Endothelial cell of umbilical vein (primary cell): ENCODE measurements around the gene KIF26B. TPM values are rescaled to one million over a fixed set of nuclear protein-coding genes. Genes with fewer than 3 reads are reported as not detected.

Experiments used
- BruUV-seq: library from RNA; stranded (reverse); fragments of 400-500 nt; replicated peaks from 2 replicates; lab custom pipeline; 2021; lab: Mats Ljungman, UMichigan
- CTCF ChIA-PET: fragments of 300-600, 350-600 bp; sonication (Branson Sonifier 250); formaldehyde crosslinking; loops from one replicate; lab custom pipeline; 2021; ENCODE audit warnings: antibody characterized with exemption, inconsistent platforms; lab: Charles Lee
- POLR2A ChIA-PET: fragments of 300-600, 350-600 bp; sonication (Branson Sonifier 250); formaldehyde crosslinking; loops from one replicate; lab custom pipeline; 2021; ENCODE audit warnings: antibody characterized with exemption, inconsistent platforms; lab: Charles Lee
- DNase-seq: peaks from one replicate; pipeline ENCODE4 v3.0.0-alpha.2; 2011; ENCODE audit warnings: low read depth, low spot score
- FAIRE-seq: peaks from 2 replicates; lab custom pipeline; 2011; peaks lifted over from hg19 to GRCh38; lab: Jason Lieb, UNC
- H2AFZ ChIP-seq: 2 replicates; pipeline ENCODE4 v1.6.0; 2012; ENCODE audit warnings: low read depth, low read length, control low read depth, inconsistent platforms
- H3K27ac ChIP-seq: 2 replicates; pipeline ENCODE4 v1.5.1; 2011; ENCODE audit warnings: low read depth, mild to moderate bottlenecking, control low read depth, low read length, moderate library complexity; ENCODE audit not compliant: insufficient read depth
- H3K27me3 ChIP-seq, 2 experiments: 2 replicates each; pipeline versions ENCODE4 v1.6.0 to v1.6.1; 2011; ENCODE audit warnings: low read length in 2 of 2, mixed read lengths in 1 of 2; ENCODE audit not compliant: control insufficient read depth in 2 of 2, insufficient read depth in 2 of 2
- H3K36me3 ChIP-seq, 2 experiments: 2 replicates in 1 of 2; 3 replicates in 1 of 2; pipeline ENCODE4 v1.5.1; 2011; ENCODE audit warnings: low read length in 2 of 2, mild to moderate bottlenecking in 1 of 2, moderate library complexity in 1 of 2; ENCODE audit not compliant: control insufficient read depth in 2 of 2, insufficient read depth in 2 of 2; ENCODE audit errors: extremely low read depth in 1 of 2
- H3K4me1 ChIP-seq: 3 replicates; pipeline ENCODE4 v1.5.1; 2011; ENCODE audit warnings: mild to moderate bottlenecking, low read length; ENCODE audit not compliant: control insufficient read depth, insufficient read depth; ENCODE audit errors: extremely low read depth
- H3K4me2 ChIP-seq: 2 replicates; pipeline ENCODE4 v1.6.1; 2011; ENCODE audit warnings: low read length, control low read depth, mixed read lengths; ENCODE audit not compliant: insufficient read depth
- H3K4me3 ChIP-seq, 3 experiments: fragments of 200-600 bp in 1 of 3; sonication (generic), shearing (Covaris generic) in 1 of 3; replicated peaks in 1 of 3; 2 replicates each; pipeline ENCODE4 v1.5.1; 2011 to 2016; ENCODE audit warnings: control low read depth in 3 of 3, low read length in 3 of 3, mild to moderate bottlenecking in 2 of 3, inconsistent platforms in 1 of 3, low read depth in 1 of 3, moderate library complexity in 1 of 3; ENCODE audit not compliant: insufficient read depth in 1 of 3
- H3K79me2 ChIP-seq: 2 replicates; pipeline ENCODE4 v1.6.0; 2012; ENCODE audit warnings: low read length, inconsistent platforms; ENCODE audit not compliant: control insufficient read depth, insufficient read depth
- H3K9ac ChIP-seq: replicated peaks from 2 replicates; pipeline ENCODE3; 2011; ENCODE audit warnings: low read length, control low read depth; ENCODE audit not compliant: insufficient read depth; ENCODE audit errors: extremely low read depth
- H3K9me1 ChIP-seq: replicated peaks from 3 replicates; pipeline ENCODE4 v1.6.0; 2011; ENCODE audit warnings: mild to moderate bottlenecking, low read length; ENCODE audit not compliant: control insufficient read depth, insufficient read depth; ENCODE audit errors: extremely low read depth
- H3K9me3 ChIP-seq: replicated peaks from 2 replicates; pipeline ENCODE4 v1.5.1; 2012; ENCODE audit warnings: low read length, inconsistent platforms; ENCODE audit not compliant: control insufficient read depth, insufficient read depth
- H4K20me1 ChIP-seq: replicated peaks from 2 replicates; pipeline ENCODE3; 2011; ENCODE audit warnings: mild to moderate bottlenecking, low read length; ENCODE audit not compliant: control insufficient read depth, insufficient read depth; ENCODE audit errors: extremely low read depth
- CTCF ChIP-seq, 2 donors: IDR thresholded peaks; 1 replicate in 1 of 2; 2 replicates in 1 of 2; pipeline ENCODE4 v1.5.1; 2011; ENCODE audit warnings: low read length in 2 of 2, mild to moderate bottlenecking in 2 of 2, moderate library complexity in 2 of 2, control low read depth in 1 of 2, inconsistent platforms in 1 of 2, low read depth in 1 of 2; ENCODE audit not compliant: insufficient read depth in 1 of 2; ENCODE audit errors: extremely low read depth in 1 of 2
- EZH2 ChIP-seq: IDR thresholded peaks from 2 replicates; pipeline ENCODE4 v1.6.1; 2012; ENCODE audit warnings: borderline replicate concordance, low read depth, mild to moderate bottlenecking, moderate library complexity, low read length, inconsistent platforms; ENCODE audit not compliant: severe bottlenecking
- FOS ChIP-seq: IDR thresholded peaks from 2 replicates; pipeline ENCODE4 v1.6.1; 2011; ENCODE audit warnings: mild to moderate bottlenecking, low read length, moderate library complexity, borderline replicate concordance; ENCODE audit not compliant: insufficient read depth
- GATA2 ChIP-seq: IDR thresholded peaks from 2 replicates; pipeline ENCODE4 v1.7.0; 2011; ENCODE audit warnings: low read depth, mild to moderate bottlenecking, moderate library complexity, mixed read lengths, low read length; ENCODE audit not compliant: insufficient read length, insufficient read depth
- JUN ChIP-seq: IDR thresholded peaks from 2 replicates; pipeline ENCODE4 v1.6.1; 2011; ENCODE audit warnings: borderline replicate concordance, low read depth; ENCODE audit not compliant: insufficient read length, insufficient read depth
- MYC ChIP-seq: IDR thresholded peaks from one replicate; pipeline ENCODE4 v1.6.1; 2011; ENCODE audit warnings: mild to moderate bottlenecking, low read depth, low read length
- POLR2A ChIP-seq: IDR thresholded peaks from 2 replicates; pipeline ENCODE4 v1.6.1; 2012; ENCODE audit warnings: low read depth, mild to moderate bottlenecking, control low read depth, low read length
- POLR2AphosphoS5 ChIP-seq: IDR thresholded peaks from 2 replicates; pipeline ENCODE4 v1.6.1; 2012; ENCODE audit warnings: low read depth, mild to moderate bottlenecking, control low read depth, low read length, moderate library complexity; ENCODE audit not compliant: insufficient read depth
- dilution Hi-C: fragments of 300-500 bp; cut with MboI; formaldehyde crosslinking; loops from one replicate; pipeline ENCODE4 v1.15.0; 2019; ENCODE audit warnings: low sequenced_read_pairs; ENCODE audit not compliant: extremely low pct_ligation_motif_present
- intact Hi-C: fragments of 100-400 bp; cut with micrococcal nuclease; formaldehyde crosslinking; loops from one replicate; pipeline ENCODE4 v1.10.0; 2022
- polyA plus RNA-seq, 4 experiments: library from polyadenylated mRNA; depleted of rRNA in 3 of 4; stranded (reverse) in 3 of 4; unstranded in 1 of 4; fragments of >200 nt; gene quantifications; 2 replicates each; pipeline versions ENCODE4 v1.2.1 to v1.2.3, GENCODE V29; 2011 to 2012; ENCODE audit warnings: missing spikeins in 1 of 4
- total RNA-seq: library from RNA; stranded (reverse); gene quantifications from 2 replicates; pipeline ENCODE4 v1.2.3, GENCODE V29; 2021
- TF ChIP-seq, protein P1 (sequence below): IDR thresholded peaks from 2 replicates; pipeline ENCODE4 v1.6.1; 2011; ENCODE audit not compliant: insufficient read depth, insufficient read length

KIF26B gene
- total and polyA plus RNA-seq, 2 donors (not counting 3 experiments of a cell fraction or from before 2014, with no cell fraction given): 0.04 to 0.49 TPM

DNA sequence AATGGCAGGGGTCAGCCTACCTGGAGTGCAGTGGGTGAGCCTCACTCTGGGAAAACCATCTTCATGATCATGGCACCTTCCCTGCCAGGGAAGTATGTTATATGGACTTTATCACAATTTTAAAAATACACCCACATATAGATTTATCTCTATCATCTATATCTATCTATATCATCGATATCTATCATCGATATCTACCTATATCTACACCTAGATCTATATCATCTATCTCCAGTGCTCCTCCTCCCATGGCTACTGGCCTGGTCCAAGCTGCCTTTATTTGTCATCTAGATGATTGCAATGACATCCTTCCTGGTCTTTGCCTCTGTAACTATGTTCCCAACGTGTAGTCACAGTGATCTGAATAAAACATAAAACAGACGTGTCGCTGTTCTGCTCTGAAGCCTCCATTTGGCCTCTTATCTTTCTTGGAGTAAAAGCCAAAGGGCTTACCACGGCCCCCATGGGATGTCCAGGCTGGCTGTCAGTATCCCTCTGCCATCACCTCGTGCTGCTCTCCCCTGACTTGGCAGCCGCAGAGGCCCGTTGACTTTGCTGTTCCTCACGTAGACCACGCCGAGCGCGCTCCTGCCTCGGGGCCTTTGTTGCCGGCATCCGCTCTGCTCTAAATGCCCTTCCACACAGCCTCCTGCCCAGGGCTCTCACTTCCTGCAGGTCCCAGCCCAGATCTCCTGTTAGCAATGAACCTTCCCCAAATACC lies 20.6 kb upstream of the KIF26B start:
- BruUV-seq: no TSS peak
- H4K20me1 ChIP-seq: no peaks in the 10 kb centered on the region
- H3K9me3 ChIP-seq: no peaks in the 10 kb centered on the region
- H3K27ac ChIP-seq: no peak overlapping the region
- H3K4me2 ChIP-seq: no peak overlapping the region
- H3K9me1 ChIP-seq: no peaks in the 10 kb centered on the region
- CTCF ChIA-PET: no interaction called here
- no peak overlapping the region for H3K9ac ChIP-seq
- no peak overlapping the region for H3K4me3 ChIP-seq
- H3K36me3 ChIP-seq: no peaks in the 10 kb centered on the region
- TF ChIP-seq MYC: no peak
- TF ChIP-seq FOS: no peak
- DNase-seq (no peak), FAIRE-seq (no peak)
- POLR2A ChIA-PET: no interaction called here
- dilution Hi-C loops (no loop called here), intact Hi-C loops (no loop called here)
- H2AFZ ChIP-seq: no peak overlapping the region
- H3K79me2 ChIP-seq: no peaks in the 10 kb centered on the region
- H3K27me3 ChIP-seq: peaks cover 0 to 2% of the 10 kb centered on the region in 2 experiments
- H3K4me1 ChIP-seq: no peaks in the 10 kb centered on the region

DNA sequence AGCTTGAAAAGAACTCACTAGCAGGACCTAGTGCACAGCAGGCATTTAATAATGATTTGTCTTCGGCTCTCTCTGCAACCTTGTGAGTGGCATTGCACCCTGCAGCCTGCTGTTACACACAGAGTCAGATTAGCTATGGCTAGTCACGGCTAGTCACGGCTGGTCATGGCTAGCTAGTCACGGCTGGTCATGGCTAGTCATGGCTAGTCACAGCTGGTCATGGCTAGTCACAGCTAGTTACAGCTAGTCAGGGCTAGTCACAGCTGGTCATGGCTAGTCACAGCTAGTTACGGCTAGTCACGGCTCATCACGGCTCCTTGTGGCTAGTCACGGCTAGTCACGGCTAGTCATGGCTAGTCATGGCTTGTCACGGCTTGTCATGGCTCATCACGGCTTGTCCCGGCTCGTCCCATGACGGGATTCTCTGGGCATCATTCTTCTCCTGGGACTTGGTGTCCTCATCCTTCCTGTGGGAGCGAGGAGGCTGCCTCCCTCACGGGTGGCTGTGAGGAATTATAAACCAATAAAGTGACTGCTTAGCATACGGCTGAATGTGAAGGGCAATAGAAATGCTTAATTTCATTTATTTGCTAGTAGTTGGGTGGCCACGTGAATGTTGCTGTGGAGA lies 12.5 kb upstream of the KIF26B start:
- peaks cover 0 to 2% of the 10 kb centered on the region in 2 experiments for H3K27me3 ChIP-seq
- no peak overlapping the region for H3K4me2 ChIP-seq
- no peaks in the 10 kb centered on the region for H3K79me2 ChIP-seq
- BruUV-seq: no TSS peak
- CTCF ChIA-PET: interaction anchor here (3.5 kb wide), 1 partner anchor 11 kb away, joined by 16 read pairs; no protein-coding TSS in a partner anchor
- no peaks in the 10 kb centered on the region for H3K4me1 ChIP-seq
- no peak overlapping the region for H3K27ac ChIP-seq
- intact Hi-C loops (no loop called here), dilution Hi-C loops (no loop called here)
- no peaks in the 10 kb centered on the region for H4K20me1 ChIP-seq
- no peak overlapping the region for H3K4me3 ChIP-seq
- DNase-seq (no peak), FAIRE-seq (no peak)
- POLR2A ChIA-PET: no interaction called here
- no peak overlapping the region for H2AFZ ChIP-seq
- TF ChIP-seq, protein P1, sequence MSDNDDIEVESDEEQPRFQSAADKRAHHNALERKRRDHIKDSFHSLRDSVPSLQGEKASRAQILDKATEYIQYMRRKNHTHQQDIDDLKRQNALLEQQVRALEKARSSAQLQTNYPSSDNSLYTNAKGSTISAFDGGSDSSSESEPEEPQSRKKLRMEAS: no peak
- TF ChIP-seq MYC (no peak), EZH2 (no peak), CTCF (IDR thresholded peaks at IDR 0.05; ENCODE audit: extremely low read depth in 1 of 2, insufficient read depth in 1 of 2, low read depth in 1 of 2, low read length in 2 of 2) (no peak), POLR2A (no peak), FOS (no peak), POLR2AphosphoS5 (no peak), GATA2 (no peak), JUN (no peak)
- no peaks in the 10 kb centered on the region for H3K36me3 ChIP-seq
- H3K9me1 ChIP-seq: no peaks in the 10 kb centered on the region
- no peak overlapping the region for H3K9ac ChIP-seq
- H3K9me3 ChIP-seq: no peaks in the 10 kb centered on the region
